Esophagus mucosa (tissue), 1 donor: ENCODE measurements around the gene IMMP2L. TPM values are rescaled to one million over a fixed set of nuclear protein-coding genes. Genes with fewer than 3 reads are reported as not detected.
A peak's percentile ranks its signal among the peaks of the same experiment; 100 is the strongest.
"Not testable (repeated sequence)": the region's sequence is repeated elsewhere in the genome, so short reads cannot be mapped to it uniquely, and the experiment has no call there.

Experiments used
- ATAC-seq: fragments of 200-7000 bp; cut with Tn5 transposase; one replicate; pipeline ENCODE4 v1.9.1; 2020
- total RNA-seq: library from RNA; stranded (reverse); gene quantifications from one replicate; pipeline ENCODE4 v1.2.4, GENCODE V29; 2023
- donor health status: DM: yes; HTN: yes; CAD: no.

Gene IMMP2L
- total RNA-seq, 1 donor from 2014 or later, result 8.8 TPM

- ATAC-seq, result no peak
Measured at GRCh38 chr7:110974441-110974840, 587.9 kb downstream of the IMMP2L start.

- ATAC-seq, result no peak
Measured at GRCh38 chr7:110973196-110973990, 588.9 kb downstream of the IMMP2L start.

GRCh38 chr7:110964775-110965174 lies 597.5 kb downstream of the IMMP2L start:
- no peak for ATAC-seq

- no peak for ATAC-seq
Measured at GRCh38 chr7:110962826-110963225, 599.5 kb downstream of the IMMP2L start.

GRCh38 chr7:110962374-110962773 lies 599.9 kb downstream of the IMMP2L start:
- ATAC-seq, result no peak

GRCh38 chr7:110960811-110961210 lies 601.5 kb downstream of the IMMP2L start:
- no peak for ATAC-seq

- ATAC-seq, result no peak
Measured at GRCh38 chr7:110948280-110948679, 614.0 kb downstream of the IMMP2L start.

- no peak for ATAC-seq
Measured at GRCh38 chr7:110947408-110947807, 614.9 kb downstream of the IMMP2L start.

GRCh38 chr7:110944966-110945644 lies 617.2 kb downstream of the IMMP2L start:
- ATAC-seq, result no peak

GRCh38 chr7:110944448-110944847 lies 617.8 kb downstream of the IMMP2L start:
- ATAC-seq, result no peak

- no peak for ATAC-seq
Measured at GRCh38 chr7:110943701-110944345, 618.5 kb downstream of the IMMP2L start.

GRCh38 chr7:110941385-110941784 lies 620.9 kb downstream of the IMMP2L start:
- ATAC-seq, result peak; percentile 54

- no peak for ATAC-seq
Measured at GRCh38 chr7:110940756-110941155, 621.5 kb downstream of the IMMP2L start.

- no peak for ATAC-seq
Measured at GRCh38 chr7:110938165-110938564, 624.1 kb downstream of the IMMP2L start.

GRCh38 chr7:110936665-110937064 lies 625.6 kb downstream of the IMMP2L start:
- ATAC-seq, result not testable (repeated sequence)

GRCh38 chr7:110929480-110930249 lies 632.6 kb downstream of the IMMP2L start:
- peak; percentile 71 for ATAC-seq

- peak; percentile 88 for ATAC-seq
Measured at GRCh38 chr7:110922906-110923305, 639.4 kb downstream of the IMMP2L start.

GRCh38 chr7:110921595-110922151 lies 640.6 kb downstream of the IMMP2L start:
- ATAC-seq, result peak; percentile 67

GRCh38 chr7:110918949-110919548 lies 643.2 kb downstream of the IMMP2L start:
- peak; percentile 64 for ATAC-seq

- no peak for ATAC-seq
Measured at GRCh38 chr7:110914263-110914662, 648.0 kb downstream of the IMMP2L start.

GRCh38 chr7:110911632-110912031 lies 650.7 kb downstream of the IMMP2L start:
- ATAC-seq, result no peak

- no peak for ATAC-seq
Measured at GRCh38 chr7:110909117-110909516, 653.2 kb downstream of the IMMP2L start.
